Effector CD8-positive, alpha-beta T cell (primary cell): Measurements from ENCODE around the gene PDZD2.
"Not testable (repeated sequence)": the region's sequence is repeated elsewhere in the genome, so short reads cannot be mapped to it uniquely, and the experiment has no call there.

Experiments
- DNase-seq: peaks from one replicate; lab custom pipeline; 2025; lab: John Stamatoyannopoulos, UW

Gene PDZD2

DNA sequence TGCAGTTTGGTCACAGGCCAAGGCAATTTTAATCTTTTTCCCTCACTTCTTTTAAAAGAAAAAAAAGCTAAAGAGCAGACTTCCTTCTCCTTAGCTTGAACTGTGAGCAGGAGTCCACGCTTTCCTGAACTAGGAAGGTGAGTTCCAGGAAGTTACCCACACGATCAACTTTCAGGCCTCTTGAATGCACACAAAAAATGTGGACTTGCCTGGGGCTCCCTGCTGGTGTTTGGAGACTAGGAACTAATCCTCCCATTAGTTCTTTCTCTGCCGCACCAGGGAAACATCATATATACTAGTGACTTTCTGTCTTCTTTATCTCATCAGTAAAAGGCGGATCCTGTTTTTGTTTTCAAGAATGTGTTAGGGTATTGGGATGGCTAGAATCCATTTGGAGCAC lies 295.2 kb downstream of the PDZD2 start:
- no peak for DNase-seq

DNA sequence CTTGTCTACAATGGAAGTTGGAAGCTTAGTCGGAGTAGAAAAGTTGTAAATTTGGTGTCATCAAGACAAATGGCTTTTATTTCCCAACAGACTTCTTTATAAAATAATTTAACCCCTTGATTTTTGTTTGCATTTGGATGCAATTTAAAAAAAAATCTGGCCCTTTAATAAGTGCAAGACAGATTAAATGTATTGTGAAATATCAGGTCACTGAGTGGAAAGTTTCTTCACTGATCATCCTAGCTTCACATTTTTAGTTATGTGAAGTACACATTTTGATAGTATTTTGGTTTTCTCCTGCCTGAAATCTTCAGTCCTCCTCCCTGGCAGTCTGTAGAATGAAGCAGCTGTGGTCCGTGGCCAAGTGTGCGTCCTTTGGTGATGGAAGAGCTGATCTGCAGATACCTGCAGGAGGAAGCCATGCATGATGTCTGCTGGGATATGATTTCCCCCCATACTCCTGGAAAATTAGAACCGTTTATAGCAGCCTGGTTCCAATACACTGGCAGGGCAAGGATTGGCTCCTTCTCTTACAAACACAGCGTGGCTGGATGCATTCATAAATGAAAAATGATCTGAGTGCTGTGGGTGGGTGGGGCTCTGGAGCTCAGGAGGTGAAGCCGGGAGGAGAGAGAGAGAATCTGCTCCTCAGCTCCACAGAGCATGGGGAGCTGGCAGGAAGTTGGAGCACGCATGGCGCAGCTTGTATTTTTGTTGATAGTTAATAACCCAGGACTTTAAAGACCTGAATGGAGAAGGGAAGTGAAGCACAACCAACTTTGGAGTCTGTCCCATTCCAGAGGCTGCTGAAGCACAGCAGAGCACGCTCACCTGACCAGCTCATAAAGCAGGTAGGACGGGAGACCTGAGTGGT lies 296.8 kb downstream of the PDZD2 start:
- no peak for DNase-seq

DNA sequence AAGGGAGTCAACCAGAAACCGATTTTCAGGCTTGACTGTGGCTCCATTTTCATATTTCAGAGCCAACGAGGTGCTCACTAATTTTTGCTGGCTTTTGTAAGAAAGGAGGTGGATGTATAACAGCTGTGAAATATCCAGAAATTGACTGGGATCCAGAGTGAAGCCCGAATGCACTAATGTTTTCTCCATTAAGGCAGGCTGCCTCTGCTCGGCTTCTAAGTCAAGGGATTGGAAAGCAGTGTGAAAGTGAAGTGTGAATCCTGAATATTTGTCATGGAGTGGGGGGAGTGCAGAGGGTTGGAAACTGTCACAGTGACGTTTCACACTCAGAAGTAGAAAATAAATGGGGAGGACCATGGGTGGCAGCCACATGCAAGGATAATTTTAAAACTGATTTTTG lies 297.8 kb downstream of the PDZD2 start:
- no peak for DNase-seq

DNA sequence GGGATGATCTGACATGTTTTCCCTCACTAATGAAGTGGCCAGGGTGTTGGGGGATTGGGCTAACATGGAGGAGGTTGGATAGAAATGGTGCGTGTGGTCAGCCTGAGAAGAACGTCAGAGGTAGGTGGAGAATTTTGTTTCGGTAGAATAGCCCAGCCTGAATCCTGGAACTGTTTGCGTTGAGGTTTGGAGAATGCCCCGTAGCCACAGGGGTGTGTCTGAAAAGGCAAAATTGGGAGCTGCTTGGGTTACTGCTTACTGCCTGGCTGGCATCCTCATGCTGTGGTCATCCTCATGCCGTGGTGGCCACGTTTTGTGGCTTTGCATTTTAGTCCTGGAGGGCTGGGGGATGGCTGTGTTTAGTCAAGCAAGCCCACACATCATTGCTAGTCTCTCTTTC lies 298.3 kb downstream of the PDZD2 start:
- no peak for DNase-seq

DNA sequence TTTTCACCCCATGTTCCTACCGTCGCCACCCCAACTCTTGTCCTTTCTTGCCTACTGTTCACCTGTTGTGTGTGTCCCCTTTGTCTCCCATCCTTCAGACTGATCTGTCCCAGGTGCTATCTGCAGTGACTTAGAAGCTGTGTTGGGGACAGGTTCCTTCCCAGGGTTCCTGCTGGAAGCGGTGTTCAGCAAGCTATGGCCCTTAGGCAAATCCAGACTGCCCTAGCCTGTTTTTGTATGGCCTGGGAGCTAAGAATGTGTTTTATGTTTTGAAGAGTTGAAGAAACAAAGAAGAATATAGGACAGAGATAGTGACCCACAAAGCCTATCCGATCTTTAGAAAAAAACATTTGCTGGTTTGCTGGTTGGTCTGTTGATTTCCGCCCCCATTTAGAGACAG lies 298.8 kb downstream of the PDZD2 start:
- no peak for DNase-seq

DNA sequence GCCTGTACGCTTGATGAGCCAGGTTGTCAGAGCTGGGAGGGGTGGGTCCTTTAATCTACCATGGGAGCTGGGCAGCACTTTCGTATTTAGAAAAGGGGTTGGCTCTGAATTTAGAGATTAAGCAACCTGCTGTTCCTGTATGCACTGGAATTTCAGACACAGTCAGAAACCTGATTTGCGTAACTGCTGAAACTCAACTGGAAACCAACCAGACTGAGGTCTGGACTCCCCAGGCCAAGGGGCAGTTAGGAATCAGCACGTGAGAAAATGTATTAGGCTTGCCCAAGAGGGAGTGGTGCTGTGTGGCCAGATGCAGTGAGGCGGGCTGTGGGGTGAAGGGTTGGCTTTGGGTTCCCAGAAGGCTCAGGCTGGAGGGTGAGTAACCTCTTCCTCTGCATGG lies 300.2 kb downstream of the PDZD2 start:
- DNase-seq = no peak

DNA sequence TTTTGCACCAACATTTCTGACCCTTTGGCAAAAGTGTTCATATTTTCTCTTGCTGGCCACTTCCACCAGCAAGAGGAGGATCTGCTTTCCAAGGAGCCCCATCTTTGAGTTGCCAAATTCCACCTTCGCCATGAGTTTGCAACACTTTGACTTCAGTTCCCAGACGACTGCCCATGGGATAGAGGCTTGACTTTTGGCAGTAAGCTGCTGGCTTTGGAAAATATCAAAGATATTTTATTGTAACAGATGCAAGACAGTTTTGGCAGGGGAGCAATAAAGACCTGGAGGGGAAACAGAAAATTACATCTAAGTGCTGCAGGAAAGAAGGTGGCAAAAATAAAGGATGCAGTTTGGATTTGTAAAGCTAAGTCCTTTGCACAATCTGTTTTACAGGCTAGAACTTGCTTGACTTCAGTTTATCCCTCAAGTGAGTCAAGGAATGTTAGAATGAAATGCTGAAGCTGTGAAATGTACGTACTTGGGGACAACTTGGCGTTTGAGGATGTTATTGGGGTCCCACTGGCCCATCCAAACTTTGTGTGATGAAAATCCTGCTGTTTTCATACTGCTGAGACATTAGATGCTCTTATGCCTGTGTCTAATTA lies 302.3 kb downstream of the PDZD2 start:
- DNase-seq = no peak

DNA sequence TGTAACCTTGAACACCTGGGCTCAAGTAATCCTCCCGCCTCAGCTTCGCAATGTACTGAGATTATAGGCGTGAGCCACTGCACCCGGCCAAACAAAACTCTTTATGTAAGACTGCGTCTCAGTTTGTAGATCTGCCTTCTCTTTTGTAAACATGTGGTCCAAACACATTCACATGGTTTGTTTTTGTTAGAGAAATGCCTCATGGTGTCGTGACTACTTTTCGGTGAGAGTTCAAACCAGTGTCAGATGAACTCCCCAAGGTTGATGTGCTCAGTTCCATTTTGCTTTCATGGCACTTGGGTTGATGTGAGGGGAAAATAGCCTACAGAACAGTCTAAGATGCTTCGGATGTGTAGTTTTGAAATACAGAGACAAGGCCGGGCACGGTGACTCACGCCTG lies 303.6 kb downstream of the PDZD2 start:
- no peak for DNase-seq

DNA sequence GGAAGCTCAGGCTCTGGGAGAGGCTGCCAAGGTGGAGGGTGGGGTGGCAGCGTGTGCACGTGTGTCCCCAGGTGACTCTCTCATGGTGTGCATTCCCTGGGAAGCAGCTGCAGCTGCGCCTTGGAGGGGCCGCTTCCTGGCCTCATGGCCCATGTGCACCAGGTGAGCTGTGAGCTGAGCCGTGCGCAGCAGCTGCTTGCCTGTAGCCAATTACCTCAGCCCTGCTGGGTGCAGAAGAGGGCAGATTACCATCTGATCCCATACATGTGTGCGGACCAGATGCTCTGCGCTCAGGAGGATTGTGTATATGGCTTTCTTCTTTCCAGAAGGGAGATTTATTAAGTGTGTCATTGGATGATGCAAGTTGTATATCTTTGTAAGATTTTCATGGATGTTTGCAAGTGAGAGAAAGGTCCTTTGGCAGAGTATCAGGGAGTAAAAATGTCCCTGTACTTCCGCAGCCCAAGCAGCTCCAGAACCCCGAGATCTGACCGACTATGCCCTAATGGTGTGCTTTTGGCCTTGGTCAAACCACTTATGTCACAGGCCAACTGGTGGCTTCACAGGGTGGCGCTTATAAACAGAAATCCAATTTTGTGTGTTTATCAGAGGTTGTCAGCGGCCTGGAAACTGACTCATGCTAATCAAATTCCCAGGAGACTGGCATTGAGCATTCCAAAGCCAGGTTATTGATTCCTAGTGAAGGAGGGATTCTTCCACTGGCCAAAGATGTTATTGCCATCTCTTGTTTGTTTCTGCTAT lies 305.9 kb downstream of the PDZD2 start:
- no peak for DNase-seq

DNA sequence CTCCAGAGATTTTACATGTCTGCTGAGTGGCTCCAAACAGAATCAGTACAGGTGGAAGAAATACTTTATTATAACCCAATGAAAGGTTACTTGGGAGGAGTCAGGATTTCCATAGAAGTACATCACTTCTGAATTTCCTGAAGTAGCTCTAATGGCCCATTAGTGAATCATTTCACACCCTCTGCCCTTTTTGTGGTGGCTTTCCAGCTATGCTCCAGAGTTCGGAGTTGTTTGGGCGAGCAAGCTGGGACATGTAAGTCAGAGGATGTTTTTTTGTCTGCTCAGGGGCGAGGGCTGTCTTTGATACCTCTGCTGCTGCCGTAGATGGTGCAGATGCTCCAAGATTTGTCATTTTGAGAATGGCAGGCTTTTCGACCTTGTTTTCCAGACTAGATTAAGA lies 309.1 kb downstream of the PDZD2 start:
- DNase-seq = no peak

DNA sequence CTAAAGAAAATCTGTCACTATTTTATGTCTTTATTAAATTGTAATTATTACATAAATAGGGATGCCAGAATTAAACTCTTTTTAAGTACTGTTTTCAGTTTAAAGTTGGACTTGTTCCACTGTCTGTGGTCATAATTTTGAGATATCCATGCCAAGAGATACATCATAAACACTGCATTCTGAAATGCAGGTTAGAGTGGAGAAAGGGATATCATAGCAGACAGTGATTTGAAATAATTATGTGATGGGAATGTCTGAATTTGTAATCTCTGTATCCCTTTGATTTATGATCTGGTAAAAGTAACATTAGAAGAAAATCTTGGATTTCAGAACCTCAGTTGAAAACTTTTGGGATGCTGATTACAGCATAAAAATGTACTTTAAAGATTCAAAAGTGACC lies 313.1 kb downstream of the PDZD2 start:
- DNase-seq = no peak

DNA sequence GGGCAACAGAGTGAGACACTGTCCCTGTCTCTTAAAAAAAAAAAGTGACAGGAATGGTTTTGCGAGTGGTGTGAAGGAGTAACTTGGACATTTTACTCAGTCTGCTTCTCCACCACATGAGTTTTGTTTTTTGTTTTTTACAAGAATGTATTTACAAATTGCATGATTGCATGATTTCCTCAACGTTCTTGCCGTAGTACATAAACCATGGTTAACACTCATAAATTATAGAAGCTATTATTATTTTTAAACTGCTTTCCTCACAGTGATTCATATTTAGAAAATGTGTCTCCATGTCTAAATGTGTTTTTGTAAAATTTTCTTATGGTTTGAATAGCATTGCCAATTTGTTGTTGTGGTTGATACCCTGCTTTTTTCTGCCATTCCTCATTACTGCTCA lies 315.2 kb downstream of the PDZD2 start:
- no peak for DNase-seq

DNA sequence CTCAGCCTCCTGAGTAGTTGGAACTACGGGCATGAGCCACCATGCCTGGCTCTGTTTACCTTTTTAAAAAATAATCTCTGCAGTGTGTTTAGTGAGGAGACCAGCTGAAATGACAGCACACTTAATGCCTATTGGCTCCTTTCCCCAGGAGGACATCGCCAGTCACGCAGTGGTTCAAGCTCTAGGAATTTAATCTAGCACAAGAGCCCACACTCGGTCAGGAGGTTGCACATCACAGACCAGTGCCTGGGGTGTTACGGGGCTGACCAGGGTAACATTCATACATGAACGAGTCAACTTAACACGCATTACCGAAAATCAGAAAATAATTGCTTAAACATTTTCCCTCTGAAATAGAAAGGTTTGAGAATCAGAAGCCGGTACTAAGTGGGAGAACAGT lies 318.2 kb downstream of the PDZD2 start:
- DNase-seq = no peak

DNA sequence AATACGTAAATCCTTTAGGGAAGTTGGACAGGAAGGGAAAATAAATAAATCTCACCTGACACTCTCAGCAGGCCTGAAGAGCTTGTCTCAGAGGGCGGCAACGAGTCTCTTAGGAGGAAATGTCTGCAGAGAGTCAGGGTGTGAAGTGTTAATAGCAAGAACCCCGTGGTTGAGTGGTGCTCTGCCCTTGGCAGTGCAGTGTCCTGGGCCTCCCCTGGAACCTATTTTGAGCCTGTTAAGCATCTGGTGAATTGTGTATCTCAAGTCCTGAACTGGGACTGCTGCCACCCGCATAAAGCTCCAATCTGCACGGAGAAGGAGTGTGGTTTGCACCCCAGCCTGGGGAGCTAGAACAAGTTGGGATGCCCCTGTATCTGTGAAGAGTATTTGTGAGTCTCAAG lies 323.4 kb downstream of the PDZD2 start:
- no peak for DNase-seq

DNA sequence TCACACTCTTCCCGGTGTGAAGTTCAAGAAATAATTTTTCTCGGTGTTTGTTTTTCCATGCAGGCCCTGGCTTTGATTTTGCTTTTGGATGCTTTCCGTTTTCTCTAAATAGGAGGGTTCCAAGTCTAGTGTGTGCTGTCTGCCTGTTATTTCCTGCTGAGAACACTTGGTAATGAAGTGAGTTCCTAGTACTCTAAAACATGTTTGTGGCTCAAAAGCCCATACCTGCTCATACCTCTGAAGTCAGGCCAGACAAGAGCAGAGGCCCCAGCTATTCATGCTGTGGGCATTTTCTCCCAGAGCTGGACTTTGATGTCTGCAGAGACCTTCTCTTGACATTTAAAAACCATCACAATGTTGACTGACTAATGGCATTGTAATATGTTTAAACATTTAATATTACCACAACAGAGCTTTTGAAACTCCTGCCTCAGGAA lies 324.0 kb downstream of the PDZD2 start:
- no peak for DNase-seq

DNA sequence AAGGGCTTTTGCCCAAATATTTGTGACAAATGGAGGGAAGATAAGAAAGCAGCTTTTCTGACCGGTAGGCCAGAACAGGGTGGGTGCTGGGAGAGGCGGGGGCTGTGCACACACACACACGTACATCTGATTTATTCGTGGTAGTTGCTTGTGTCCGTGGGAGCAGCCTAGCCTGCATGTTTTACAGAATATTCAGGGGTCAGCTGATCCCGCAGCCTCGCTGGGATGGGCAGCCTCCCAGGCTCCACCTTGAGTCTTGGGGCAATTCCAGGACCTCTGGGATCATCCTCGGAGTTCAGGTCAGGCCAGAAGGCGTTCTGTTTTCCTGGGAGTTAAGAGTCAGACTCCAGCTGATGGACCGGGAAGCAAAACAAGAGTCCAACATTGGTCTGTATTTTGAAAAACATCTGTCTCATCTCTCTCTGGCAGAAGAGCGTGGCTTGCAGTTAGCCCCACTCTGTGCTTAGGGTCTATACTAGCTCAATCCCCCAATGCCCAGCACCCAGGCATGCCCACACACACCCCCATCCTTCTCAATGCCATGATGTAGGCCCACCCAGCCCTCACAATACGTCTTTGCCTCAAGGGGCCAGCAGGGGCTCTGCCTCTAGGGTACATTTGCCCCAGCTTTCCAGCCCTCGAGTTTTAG lies 324.6 kb downstream of the PDZD2 start:
- no peak for DNase-seq

DNA sequence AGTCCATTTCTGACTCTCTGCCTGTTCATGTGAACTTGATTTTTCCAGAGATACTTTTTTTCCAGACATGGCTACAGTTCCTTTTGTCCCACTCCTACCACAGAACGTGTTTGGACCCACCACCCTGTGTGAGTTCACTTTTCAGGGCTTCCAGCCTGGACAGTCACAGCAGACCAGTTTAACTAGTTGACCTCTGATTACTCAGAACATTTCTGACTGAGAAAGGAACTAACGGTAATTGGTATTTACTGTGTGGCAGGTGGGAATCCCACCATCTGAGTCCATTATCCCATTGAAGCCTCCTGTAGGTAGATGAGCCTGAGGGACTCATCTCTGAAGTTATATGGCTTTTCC lies 325.1 kb downstream of the PDZD2 start:
- no peak for DNase-seq

DNA sequence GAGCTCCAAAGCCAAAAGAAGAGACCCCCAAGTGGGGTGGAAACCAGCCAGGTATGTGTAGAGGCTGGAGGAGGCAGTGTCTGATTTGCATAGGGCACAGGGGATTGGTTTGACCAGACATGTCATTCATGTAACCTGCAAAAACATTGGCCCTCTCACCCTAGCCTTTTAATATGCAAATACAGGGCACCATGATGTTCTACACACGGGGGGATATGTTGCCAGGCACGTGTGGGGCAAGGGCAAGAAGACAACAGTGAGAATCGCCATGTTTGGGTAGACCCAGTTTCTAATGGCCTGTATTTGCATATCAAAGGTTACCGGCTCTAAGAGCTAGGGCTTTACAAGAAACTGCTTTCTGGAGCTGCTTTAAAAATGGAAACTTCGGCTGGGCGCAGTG lies 326.3 kb downstream of the PDZD2 start:
- DNase-seq = no peak

DNA sequence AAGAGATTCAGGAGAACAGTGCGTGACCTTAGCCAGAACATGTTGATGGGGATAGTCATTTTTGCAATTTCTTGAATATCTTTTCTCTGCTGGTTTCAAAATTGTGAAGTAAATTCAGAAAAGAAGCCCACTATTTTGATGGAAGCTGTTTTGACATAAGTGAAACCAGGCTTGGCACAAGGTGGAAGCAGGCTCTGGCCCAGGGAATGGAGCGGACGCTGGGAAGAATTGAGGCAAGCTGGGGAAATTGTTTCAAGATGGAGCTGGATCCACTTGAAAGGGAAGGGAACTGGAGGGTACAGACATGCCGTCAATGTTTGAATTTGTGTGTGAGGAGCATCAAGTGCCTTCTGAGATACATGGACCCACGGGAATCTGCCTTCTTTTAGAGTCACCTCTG lies 328.0 kb downstream of the PDZD2 start:
- DNase-seq = no peak

DNA sequence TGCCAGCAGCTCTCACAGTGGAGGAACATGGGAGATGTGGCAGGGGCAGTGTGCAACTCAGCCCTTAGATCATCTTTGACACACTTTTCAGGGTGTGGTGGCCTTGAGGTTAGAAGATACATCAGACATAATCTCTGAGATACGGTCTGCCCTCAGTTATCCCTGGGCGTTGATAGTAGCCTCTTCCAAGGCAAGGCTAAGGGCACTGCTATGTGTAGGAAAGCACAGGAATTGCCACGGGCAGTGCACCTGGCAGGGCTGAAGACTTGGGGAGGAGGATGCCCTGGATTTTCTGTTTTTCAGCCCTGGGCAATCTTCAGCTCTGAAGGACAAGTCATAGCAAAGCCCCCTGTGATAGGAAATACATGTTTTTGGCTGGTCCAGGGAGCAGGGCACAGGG lies 328.5 kb downstream of the PDZD2 start:
- no peak for DNase-seq

DNA sequence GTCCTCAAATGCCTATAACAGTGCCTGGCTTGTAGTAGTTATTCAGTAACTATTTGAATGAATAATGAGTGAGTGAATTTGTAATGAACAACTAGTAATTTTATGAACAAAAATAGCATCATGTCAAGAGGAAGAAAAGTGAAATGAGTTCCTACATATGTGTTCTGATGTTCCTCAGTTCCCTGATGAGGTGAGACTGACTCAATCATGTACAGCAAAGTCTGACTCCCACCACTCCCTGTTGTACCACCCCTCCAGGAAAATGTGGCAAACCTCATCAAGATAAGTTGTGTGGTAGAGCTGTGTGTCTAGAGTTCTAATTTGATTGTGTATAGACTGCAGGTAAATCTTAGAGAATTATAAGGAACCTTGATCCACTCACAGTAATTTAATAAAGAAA lies 333.6 kb downstream of the PDZD2 start:
- DNase-seq = no peak

DNA sequence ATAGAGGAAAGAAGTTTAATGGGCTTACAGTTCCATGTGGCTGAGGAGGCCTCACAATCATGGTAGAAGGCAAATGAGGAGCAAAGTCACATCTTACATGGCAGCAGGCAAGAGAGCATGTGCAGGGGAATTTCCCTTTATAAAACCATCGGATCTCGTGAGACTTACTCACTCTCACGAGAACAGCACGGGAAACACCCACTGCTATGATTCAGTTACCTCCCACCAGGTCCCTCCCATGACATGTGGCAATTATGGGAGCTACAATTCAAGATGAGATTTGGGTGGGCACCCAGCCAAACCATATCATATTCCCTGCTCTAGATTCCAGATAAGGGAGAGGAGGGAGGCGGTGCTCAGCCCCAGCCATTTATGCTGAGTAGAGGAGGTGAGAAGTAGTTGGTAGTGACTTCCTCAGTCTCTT lies 336.3 kb downstream of the PDZD2 start:
- not testable (repeated sequence) for DNase-seq

DNA sequence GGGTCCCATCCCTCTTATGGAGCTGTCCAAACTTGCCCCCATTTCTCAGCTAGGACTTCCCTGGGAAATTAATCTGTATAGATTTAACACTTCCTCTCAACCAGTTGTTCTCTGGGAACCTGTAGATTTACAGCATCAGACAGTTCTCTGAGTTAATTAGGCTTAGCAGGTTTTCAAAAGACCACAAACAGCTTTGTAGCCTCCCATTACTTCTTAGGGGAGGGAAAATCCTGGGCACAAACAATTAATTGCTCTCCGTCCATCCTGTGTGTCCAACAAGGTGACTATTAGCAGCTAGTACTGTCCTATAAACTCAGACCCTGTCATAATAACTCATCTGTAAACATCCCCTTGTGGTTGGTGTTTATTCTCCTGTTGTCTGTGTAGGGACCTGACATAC lies 337.2 kb downstream of the PDZD2 start:
- DNase-seq = no peak
